Measurements from ENCODE around the gene MSL1.

The MSL1 gene

DNA sequence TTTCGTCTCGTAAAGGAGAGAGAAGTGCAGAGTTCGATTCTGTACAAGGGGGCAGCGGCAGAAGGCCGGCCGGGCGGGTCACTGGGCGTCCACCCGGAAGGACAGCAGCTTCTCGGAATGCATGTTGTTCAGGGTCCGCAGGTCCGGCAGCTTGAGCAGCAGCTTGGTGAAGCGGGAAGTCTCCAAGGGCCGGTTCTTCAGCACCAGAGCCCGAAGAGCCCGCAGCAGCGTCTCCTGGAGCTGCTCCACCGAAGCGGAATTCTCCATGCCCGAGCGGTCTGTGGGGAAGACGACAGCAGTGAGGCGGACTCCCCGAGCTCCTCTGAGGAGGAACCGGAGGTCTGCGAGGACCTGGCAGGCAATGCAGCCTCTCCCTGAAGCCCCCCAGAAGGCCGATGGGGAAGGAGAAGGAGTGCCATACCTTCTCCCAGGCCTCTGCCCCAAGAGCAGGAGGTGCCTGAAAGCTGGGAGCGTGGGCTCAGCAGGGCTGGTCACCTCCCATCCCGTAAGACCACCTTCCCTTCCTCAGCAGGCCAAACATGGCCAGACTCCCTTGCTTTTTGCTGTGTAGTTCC is 28.7 kb upstream of the MSL1 start:
- Histone ChIP-seq H2AFZ (ENCODE audit: low read length, unreplicated experiment) (no peak overlapping the region), H3K79me2 (ENCODE audit: control insufficient read depth, insufficient read depth, low read length, unreplicated experiment) (peaks cover 4% of the 10 kb centered on the region), H3K27ac (ENCODE audit: low read depth, low read length) (no peak overlapping the region), H3K27me3 (ENCODE audit: insufficient read depth, low read length) (no peaks in the 10 kb centered on the region), H3K4me1 (ENCODE audit: control insufficient read depth, insufficient read depth, low read length, unreplicated experiment) (peaks cover 15% of the 10 kb centered on the region), H3K36me3 (ENCODE audit: insufficient read depth, low read length) (peaks cover 8% of the 10 kb centered on the region; the same call in 1 of the 2 replicates), H3K4me3 (ENCODE audit: low read depth, low read length) (no peak overlapping the region)

DNA sequence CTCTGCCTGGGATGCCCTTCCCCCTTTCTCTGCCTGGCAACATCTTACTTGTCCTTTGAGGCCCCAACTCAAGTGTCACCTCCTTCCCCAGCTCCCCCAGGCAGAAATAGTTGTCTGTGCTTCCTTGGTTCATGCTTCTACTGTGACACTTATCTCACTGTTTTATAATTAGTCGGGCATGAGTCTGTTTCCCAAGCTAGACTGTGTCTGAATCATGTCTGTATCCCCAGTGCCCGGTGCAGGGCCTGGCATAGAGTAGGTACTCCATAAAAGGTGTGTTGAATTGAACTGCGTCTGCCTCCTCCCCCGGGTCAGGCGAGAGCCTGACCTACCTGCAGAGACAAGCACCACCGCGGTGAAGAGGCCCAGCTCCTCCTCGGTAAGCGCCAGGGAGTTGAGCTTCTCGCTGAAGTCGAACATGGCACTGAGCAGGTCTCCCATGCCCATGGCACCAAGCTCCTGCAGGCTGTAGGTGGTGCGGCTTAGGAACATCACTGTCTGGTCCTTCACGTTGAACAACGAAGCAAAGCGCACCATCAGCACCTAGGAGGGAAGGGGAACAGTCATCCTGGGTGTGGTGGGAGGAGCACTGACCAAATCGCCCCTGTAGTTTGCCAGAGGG is 28.1 kb upstream of the MSL1 start:
- Histone ChIP-seq H3K27ac (ENCODE audit: low read depth, low read length) (no peak overlapping the region), H3K4me1 (ENCODE audit: control insufficient read depth, insufficient read depth, low read length, unreplicated experiment) (peaks cover 21% of the 10 kb centered on the region), H3K79me2 (ENCODE audit: control insufficient read depth, insufficient read depth, low read length, unreplicated experiment) (peaks cover 4% of the 10 kb centered on the region), H3K36me3 (ENCODE audit: insufficient read depth, low read length) (peaks cover 8% of the 10 kb centered on the region; the same call in 1 of the 2 replicates), H2AFZ (ENCODE audit: low read length, unreplicated experiment) (no peak overlapping the region), H3K27me3 (ENCODE audit: insufficient read depth, low read length) (no peaks in the 10 kb centered on the region), H3K4me3 (ENCODE audit: low read depth, low read length) (no peak overlapping the region)

DNA sequence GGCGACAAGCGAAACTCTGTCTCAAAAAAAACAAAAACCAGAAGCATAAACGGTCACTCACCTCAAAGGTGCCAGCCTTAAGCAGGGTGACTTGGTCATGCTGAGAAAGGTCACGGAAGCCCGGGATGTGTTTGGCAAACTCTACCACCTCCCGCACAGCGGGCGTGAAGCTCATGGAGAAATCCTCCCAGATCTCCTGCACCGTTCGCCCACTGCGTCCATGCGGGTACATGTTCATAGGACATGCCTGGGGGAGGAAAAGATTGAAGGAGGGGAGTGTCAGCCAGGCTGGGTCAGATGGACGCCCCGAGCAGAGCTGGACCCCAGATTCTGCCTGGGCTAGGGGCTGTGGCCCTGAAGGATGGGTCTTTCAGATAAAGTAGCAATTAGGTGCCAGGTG is 26.9 kb upstream of the MSL1 start:
- Histone ChIP-seq H3K27me3 (ENCODE audit: insufficient read depth, low read length) (no peaks in the 10 kb centered on the region), H3K79me2 (ENCODE audit: control insufficient read depth, insufficient read depth, low read length, unreplicated experiment) (peaks cover 9% of the 10 kb centered on the region), H3K27ac (ENCODE audit: low read depth, low read length) (no peak overlapping the region), H2AFZ (ENCODE audit: low read length, unreplicated experiment) (no peak overlapping the region), H3K4me3 (ENCODE audit: low read depth, low read length) (no peak overlapping the region), H3K4me1 (ENCODE audit: control insufficient read depth, insufficient read depth, low read length, unreplicated experiment) (peaks cover 22% of the 10 kb centered on the region), H3K36me3 (ENCODE audit: insufficient read depth, low read length) (peaks cover 8% of the 10 kb centered on the region; the same call in 1 of the 2 replicates)

DNA sequence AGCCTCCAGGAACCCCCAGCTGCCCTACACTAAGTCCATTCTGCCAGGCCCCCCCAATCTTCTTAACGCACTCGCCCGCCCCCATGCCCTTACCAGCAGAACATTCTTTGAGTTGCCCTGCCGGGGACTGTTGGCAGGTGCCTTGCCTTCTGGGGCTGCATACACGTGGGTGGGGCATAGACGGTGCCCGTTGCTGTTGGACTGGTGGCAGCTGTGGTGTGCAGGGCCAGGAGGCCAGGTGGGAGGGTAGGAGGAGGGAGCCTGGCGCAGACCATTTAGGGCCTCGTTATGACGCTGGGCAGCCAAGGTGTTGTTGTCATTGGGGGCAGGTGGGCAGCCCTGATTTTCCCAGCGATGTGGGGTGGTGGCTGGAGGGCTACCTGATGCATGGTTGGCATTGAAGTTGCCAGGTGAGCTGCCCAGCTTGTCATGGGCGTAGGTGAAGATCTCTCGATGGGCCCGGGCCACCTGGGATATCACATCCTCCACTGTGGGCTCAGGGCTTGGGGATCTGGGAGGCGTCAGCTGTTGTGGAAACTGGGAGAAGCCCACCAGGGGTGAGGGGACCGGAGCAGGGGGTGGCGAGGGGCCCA is 26.3 kb upstream of the MSL1 start:
- Histone ChIP-seq H3K4me3 (ENCODE audit: low read depth, low read length) (no peak overlapping the region), H3K79me2 (ENCODE audit: control insufficient read depth, insufficient read depth, low read length, unreplicated experiment) (peaks cover 11% of the 10 kb centered on the region), H2AFZ (ENCODE audit: low read length, unreplicated experiment) (no peak overlapping the region), H3K27ac (ENCODE audit: low read depth, low read length) (no peak overlapping the region), H3K27me3 (ENCODE audit: insufficient read depth, low read length) (no peaks in the 10 kb centered on the region), H3K36me3 (ENCODE audit: insufficient read depth, low read length) (peaks cover 8% of the 10 kb centered on the region; the same call in 1 of the 2 replicates), H3K4me1 (ENCODE audit: control insufficient read depth, insufficient read depth, low read length, unreplicated experiment) (peaks cover 22% of the 10 kb centered on the region)

DNA sequence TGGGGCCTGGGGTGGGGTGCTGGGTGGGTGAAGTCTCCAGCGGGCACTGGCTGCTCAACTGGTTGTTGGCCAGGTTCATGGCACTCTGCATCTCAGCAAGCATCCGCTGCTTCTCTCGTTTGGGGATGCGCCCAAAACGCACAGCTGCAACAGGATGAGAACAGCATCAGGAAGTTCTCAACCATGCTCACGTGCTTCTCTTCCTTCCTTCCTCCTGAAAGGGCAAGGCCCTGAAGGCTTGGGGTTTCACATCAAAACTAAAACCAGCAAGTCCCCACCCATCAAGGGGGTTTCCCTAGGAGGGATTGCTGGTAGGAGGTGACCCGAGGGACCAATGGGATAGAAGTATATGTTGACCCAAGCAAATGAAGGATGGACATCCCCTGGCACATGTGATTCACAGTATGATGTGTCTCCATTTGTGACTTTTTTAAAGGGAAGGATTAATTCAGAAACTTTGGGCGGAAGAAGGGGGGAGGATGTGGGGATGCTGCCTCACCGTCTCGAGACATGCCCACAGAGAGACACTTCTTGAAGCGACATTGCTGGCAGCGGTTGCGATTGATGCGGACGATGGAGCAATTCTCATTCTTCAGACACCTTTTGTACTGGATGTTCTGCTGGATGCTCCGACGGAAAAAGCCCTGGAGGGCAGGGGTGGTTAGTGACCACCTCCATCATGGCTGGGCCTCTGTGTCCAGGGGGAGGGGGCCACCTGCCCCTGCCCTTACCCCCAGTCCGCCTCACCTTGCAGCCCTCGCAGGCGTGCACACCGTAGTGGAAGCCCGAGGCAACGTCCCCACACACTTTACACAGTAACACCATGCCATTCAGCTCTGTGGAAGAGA is 25.6 kb upstream of the MSL1 start:
- Histone ChIP-seq H2AFZ (ENCODE audit: low read length, unreplicated experiment) (no peak overlapping the region), H3K4me1 (ENCODE audit: control insufficient read depth, insufficient read depth, low read length, unreplicated experiment) (peaks cover 22% of the 10 kb centered on the region), H3K79me2 (ENCODE audit: control insufficient read depth, insufficient read depth, low read length, unreplicated experiment) (peaks cover 11% of the 10 kb centered on the region), H3K4me3 (ENCODE audit: low read depth, low read length) (no peak overlapping the region), H3K27me3 (ENCODE audit: insufficient read depth, low read length) (no peaks in the 10 kb centered on the region), H3K36me3 (ENCODE audit: insufficient read depth, low read length) (peaks cover 8% of the 10 kb centered on the region; the same call in 1 of the 2 replicates), H3K27ac (ENCODE audit: low read depth, low read length) (no peak overlapping the region)

DNA sequence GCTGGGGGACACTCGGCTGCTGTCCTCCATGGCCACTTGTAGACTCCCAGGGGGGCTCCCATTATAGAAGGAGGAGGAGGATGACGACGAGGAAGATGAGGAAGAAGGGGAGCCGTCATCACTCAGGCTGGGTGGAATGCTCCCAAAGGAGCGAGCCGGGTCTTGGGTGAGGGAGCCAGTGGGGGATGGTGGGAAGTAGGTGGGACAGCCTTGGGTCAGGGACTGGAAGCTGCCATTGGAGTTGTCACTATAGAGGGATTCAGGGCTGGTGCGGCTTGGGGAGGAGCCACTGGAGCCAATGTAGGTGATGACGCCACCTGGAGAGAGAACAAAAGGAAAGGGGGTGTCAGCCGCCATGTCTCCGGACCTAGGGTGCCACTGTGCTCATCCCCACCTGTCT is 24.7 kb upstream of the MSL1 start:
- H3K4me3 ChIP-seq (ENCODE audit: low read depth, low read length), result no peak overlapping the region
- H3K4me1 ChIP-seq (ENCODE audit: control insufficient read depth, insufficient read depth, low read length, unreplicated experiment), result peaks cover 30% of the 10 kb centered on the region

DNA sequence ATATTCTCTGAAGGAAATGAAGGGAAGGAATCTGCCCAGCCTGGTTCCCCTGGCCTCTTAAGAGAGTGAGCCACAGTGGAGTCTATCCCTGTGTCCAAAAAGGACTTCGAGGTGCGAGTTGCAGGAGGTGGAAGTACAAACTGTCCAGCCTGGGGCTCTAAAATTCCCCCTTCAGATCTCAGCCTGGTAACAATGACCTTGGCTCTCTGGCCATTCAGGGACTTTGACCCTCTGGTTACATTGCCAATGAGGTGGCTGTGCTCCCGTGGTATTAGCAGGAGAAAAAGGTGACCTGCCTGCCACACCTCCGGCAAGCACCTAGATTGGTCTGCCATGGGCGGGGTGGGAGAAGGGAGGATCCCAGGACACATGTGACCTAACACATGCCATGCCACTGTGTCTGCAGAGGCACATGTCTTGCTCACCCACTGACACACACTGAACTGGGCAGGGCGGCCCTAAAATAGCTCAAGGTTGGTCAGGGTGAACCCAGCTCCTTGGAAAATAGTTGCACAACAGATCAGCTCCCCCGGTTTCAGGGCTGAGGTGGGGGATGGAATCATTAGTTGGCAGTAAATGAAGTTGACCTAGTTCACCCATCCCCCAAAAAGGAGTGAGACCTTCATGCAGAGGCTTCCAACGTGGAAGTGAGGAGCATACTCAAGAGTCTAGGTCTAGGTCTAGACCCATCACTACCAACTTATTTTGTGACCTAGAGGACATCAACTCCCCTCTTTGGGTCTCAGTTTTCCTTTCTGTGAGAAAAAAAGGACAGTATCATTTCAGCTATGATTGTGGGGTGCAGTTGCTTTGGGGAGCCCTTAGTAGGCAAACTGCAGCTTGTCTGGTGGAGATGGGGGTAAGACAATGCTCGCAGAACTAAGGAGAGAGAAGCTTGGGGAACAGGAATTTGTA is 23.6 kb upstream of the MSL1 start:
- H3K27me3 ChIP-seq (ENCODE audit: insufficient read depth, low read length), result no peaks in the 10 kb centered on the region
- H3K27ac ChIP-seq (ENCODE audit: low read depth, low read length), result peak overlapping the region; percentile 92
- H3K79me2 ChIP-seq (ENCODE audit: control insufficient read depth, insufficient read depth, low read length, unreplicated experiment), result peaks cover 11% of the 10 kb centered on the region
- H3K4me1 ChIP-seq (ENCODE audit: control insufficient read depth, insufficient read depth, low read length, unreplicated experiment), result peaks cover 35% of the 10 kb centered on the region
- peaks cover 8% of the 10 kb centered on the region; the same call in 1 of the 2 replicates for H3K36me3 ChIP-seq (ENCODE audit: insufficient read depth, low read length)
- H3K4me3 ChIP-seq (ENCODE audit: low read depth, low read length), result peak overlapping the region; percentile 71
- H2AFZ ChIP-seq (ENCODE audit: low read length, unreplicated experiment), result no peak overlapping the region

More for the DNA sequence above, 24.7 kb upstream of the MSL1 start:
- no peak overlapping the region for H2AFZ ChIP-seq (ENCODE audit: low read length, unreplicated experiment)
- H3K36me3 ChIP-seq (ENCODE audit: insufficient read depth, low read length), result peaks cover 8% of the 10 kb centered on the region; the same call in 1 of the 2 replicates
- no peak overlapping the region for H3K27ac ChIP-seq (ENCODE audit: low read depth, low read length)
- no peaks in the 10 kb centered on the region for H3K27me3 ChIP-seq (ENCODE audit: insufficient read depth, low read length)
- H3K79me2 ChIP-seq (ENCODE audit: control insufficient read depth, insufficient read depth, low read length, unreplicated experiment), result peaks cover 11% of the 10 kb centered on the region

DNA sequence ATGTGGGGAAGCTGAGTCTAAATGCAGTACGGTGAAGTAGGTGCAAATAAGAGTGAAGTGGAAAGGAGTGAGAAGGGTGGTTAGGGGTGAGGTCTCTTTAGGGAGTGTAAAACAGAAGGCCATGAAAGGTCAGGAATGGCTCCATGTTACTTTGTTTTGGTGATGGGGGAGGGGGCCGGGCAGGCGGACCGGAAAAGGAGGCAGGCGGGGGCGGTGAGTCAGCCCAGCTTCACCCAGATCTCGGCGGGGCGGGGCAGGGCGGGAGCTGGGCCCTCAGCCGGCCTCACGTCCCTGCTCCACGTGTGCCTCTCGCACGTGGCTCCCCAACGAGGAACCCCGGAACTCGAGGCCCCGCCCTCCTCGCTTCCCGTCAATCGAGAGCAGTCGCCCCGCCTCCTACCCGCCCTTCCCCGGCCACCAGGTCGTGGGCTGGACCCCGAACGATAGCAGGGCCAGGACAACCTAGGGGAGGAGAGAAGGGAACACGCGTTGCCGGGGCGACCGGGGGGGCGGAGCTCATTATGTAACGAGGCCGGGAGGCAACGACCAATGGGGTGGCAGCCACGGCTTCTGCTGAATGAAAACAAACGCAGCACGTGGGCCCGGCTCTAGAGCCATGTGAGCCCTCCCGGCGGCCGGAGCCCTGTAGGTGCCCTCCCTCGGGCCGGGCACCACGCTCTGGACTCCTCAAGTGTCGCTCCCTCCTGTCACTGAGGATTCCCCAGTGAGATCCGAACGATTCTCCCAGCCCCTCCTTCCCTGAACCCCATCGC is 22.7 kb upstream of the MSL1 start:
- Histone ChIP-seq H3K27ac (ENCODE audit: low read depth, low read length) (peak overlapping the region; percentile 92), H3K4me1 (ENCODE audit: control insufficient read depth, insufficient read depth, low read length, unreplicated experiment) (peaks cover 41% of the 10 kb centered on the region), H2AFZ (ENCODE audit: low read length, unreplicated experiment) (no peak overlapping the region), H3K27me3 (ENCODE audit: insufficient read depth, low read length) (no peaks in the 10 kb centered on the region), H3K36me3 (ENCODE audit: insufficient read depth, low read length) (peaks cover 8% of the 10 kb centered on the region; the same call in 1 of the 2 replicates), H3K4me3 (ENCODE audit: low read depth, low read length) (peak overlapping the region; percentile 93), H3K79me2 (ENCODE audit: control insufficient read depth, insufficient read depth, low read length, unreplicated experiment) (peaks cover 11% of the 10 kb centered on the region)

DNA sequence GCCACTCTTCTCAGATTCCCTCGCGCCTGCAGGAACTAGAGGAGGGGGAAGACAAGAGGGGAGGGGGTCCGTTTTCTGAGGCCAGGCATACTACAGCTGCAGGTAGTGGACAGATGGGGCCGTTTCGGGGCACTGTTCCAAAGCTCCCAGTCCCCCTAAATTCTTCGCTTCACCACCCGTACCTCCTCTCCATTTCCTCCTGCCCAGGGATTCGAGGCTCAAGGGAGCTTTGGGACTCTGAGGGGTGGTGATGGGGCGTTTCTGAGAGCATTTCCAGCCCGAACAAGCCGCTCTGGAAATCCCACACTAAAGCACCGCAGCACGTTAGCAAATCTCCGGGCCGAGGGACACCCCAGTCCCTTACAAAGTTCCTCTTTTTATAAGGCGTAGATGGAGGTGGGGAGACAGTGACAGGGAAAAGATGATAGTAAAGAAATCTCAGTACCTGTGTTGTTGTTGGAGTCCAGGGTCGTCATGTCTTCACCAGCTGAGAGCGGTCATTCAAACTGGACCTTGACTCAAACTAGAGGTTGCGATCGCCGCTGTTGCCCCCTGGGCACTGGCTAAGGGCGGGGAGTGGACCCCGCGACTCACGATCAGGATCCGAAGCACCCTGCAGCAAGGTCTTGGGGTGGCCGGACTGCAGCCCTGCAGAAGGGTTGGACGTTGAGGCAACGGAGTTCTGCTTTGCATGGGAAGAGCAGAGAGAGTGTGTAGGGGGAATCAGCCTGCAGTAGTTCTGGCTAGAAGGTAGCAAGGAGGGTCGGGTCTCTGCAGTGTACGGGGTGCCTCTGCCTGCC is 22.0 kb upstream of the MSL1 start:
- Histone ChIP-seq H2AFZ (ENCODE audit: low read length, unreplicated experiment) (no peak overlapping the region), H3K27ac (ENCODE audit: low read depth, low read length) (peak overlapping the region; percentile 80), H3K4me1 (ENCODE audit: control insufficient read depth, insufficient read depth, low read length, unreplicated experiment) (peaks cover 41% of the 10 kb centered on the region)

More for the DNA sequence above, 22.0 kb upstream of the MSL1 start:
- Histone ChIP-seq H3K36me3 (ENCODE audit: insufficient read depth, low read length) (peaks cover 8% of the 10 kb centered on the region; the same call in 1 of the 2 replicates), H3K4me3 (ENCODE audit: low read depth, low read length) (peak overlapping the region; percentile 93), H3K79me2 (ENCODE audit: control insufficient read depth, insufficient read depth, low read length, unreplicated experiment) (peaks cover 11% of the 10 kb centered on the region), H3K27me3 (ENCODE audit: insufficient read depth, low read length) (no peaks in the 10 kb centered on the region)

Data from ACC112 (cell line).